AG09309 (cell line): Measurements from ENCODE around the gene RGCC.

Experiments
- DNase-seq: peaks from one replicate; pipeline ENCODE4 v3.0.0-alpha.2; 2010; ENCODE audit warnings: low read depth
- H3K4me3 ChIP-seq: 2 replicates; pipeline ENCODE4 v1.5.1; 2011; ENCODE audit warnings: mild to moderate bottlenecking, low read depth, low read length, moderate library complexity; ENCODE audit not compliant: control insufficient read depth
- TF ChIP-seq, protein P1 (sequence below): IDR thresholded peaks from 2 replicates; pipeline ENCODE4 v1.5.1; 2011; ENCODE audit warnings: mild to moderate bottlenecking, low read depth, low read length, inconsistent platforms; ENCODE audit not compliant: insufficient read depth, control insufficient read depth; ENCODE audit errors: missing control alignments

Gene RGCC

DNA sequence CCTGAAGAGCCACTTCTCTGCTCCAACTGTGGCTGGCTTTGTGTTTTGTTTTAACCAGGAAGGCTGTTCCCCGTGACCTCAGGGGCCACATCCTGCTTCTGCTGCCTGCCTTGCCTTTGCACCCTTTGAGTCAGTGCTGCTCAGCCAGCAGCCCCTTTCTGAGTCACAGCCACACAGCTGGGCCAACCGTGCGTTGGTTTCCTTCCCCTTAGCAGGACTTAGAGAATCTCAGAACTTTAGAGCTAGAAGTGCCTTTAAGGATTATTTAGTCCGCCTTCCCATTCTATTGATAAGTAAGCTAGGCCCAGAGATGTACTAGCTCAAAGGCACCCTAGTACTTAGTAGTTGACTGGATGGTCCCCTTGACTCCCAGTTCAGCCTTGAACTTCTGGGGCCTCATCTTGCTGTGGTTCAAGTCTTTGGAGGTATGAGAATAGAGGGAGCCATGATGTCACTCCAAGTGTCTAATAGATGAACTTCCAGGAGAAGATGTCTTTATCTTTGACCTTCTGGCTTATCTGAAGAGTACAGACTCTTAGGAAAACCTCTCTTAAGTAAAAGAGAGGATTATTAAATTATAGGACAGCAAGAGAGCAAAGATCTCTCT is 8.0 kb downstream of the RGCC start:
- DNase-seq: peak; percentile 37
- H3K4me3 ChIP-seq: no peak overlapping the region
- TF ChIP-seq, protein P1, sequence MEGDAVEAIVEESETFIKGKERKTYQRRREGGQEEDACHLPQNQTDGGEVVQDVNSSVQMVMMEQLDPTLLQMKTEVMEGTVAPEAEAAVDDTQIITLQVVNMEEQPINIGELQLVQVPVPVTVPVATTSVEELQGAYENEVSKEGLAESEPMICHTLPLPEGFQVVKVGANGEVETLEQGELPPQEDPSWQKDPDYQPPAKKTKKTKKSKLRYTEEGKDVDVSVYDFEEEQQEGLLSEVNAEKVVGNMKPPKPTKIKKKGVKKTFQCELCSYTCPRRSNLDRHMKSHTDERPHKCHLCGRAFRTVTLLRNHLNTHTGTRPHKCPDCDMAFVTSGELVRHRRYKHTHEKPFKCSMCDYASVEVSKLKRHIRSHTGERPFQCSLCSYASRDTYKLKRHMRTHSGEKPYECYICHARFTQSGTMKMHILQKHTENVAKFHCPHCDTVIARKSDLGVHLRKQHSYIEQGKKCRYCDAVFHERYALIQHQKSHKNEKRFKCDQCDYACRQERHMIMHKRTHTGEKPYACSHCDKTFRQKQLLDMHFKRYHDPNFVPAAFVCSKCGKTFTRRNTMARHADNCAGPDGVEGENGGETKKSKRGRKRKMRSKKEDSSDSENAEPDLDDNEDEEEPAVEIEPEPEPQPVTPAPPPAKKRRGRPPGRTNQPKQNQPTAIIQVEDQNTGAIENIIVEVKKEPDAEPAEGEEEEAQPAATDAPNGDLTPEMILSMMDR: no peak

DNA sequence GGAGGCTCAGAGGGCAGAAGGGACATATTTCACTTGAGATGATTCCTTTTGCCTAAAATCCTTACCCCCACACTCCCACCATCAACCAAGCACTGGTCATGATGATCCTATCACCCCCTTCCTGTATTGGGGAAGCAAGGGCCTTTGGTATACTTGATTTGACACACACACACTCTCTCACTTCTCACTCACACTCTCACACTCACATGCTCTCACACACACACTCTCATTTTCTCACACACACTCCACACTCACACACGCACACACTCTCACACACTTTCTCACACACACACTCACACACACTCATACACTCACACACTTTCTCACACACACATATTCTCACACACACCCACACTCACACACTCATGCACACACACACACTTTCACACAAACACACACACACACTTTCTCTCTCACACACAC is 8.6 kb downstream of the RGCC start:
- TF ChIP-seq, protein P1: no peak
- no peak for DNase-seq
- H3K4me3 ChIP-seq: no peak overlapping the region

DNA sequence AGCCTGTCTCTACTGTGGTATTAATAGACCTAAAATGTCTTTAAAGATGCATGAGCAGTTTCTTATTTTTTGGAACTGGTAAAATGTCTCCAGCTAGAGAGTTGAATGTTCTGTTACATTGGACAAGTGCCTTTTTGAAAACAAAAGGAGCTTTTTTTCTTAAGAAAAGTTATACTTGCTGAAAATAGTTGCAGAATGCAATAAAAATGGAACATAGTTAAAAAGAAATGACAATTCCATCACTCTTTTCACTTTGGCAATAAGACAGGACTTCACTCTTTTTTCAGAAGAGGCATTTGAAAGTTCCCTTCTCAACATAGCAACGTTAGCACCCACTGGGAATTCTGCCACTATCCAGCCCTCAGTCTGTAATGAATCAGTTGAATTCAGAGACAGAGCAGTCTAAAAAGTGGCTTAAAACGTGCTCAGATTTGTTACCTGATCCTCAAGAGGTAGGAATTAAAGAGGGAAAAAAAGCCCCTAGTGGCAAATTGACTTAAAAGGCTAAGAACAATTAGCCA is 10.1 kb downstream of the RGCC start:
- DNase-seq: no peak
- TF ChIP-seq, protein P1: no peak
- no peak overlapping the region for H3K4me3 ChIP-seq

DNA sequence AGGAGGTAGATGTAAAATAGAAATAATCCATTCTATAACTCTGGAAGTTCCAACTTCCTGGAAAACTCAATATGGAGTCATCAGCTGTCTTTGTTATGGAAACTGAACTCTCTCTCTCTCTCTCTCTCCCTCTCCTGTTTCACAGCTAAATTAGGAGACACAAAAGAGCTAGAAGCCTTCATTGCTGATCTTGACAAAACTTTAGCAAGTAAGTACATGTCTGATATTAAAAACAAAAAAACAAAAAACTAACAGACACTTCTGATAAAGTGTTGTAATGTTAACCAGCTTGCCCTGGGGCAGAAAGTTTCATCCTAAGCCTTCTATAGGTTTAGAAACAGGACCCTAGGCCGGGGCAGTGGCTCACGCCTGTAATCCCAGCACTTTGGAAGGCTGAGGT is 11.3 kb downstream of the RGCC start:
- H3K4me3 ChIP-seq: no peak overlapping the region
- no peak for DNase-seq
- TF ChIP-seq, protein P1: no peak

DNA sequence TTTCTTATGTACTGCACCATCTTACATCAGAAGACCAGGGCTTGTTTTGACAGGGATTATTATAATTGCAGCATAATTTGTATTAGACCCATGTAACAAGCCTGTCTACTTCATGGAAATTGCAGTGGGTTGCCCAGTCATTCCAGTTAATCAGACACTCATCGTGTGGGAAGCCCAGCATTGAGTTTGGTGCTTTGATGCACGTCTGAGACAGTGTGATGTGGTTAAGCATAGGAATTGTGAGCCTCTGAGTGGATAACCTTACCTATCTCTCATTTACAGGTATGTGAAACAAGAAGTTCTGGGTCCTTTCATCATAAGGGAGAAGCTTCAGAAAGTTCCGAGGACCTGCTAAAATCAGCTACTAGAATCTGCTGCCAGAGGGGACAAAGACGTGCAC is 12.8 kb downstream of the RGCC start:
- no peak overlapping the region for H3K4me3 ChIP-seq
- no peak for DNase-seq
- TF ChIP-seq, protein P1: no peak

DNA sequence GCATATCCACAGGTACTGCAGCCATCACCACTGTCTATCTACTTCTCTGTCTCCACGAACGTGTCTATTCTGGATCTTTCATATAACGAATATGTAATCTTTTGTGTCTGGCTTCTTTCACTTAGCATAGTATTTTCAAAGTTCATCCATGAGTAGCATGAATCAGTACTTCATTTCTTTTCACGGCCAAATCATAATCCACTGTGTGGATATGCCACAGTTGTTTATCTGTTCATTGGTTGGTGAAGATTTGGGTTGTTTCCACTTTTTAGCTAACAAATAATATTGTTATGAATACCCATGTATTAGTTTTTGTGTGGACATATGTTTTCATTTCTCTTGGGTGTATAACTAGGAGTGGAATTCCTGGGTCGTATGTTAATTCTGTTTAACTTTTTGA is 14.4 kb downstream of the RGCC start:
- TF ChIP-seq, protein P1: no peak
- no peak for DNase-seq

More for the DNA sequence above, 14.4 kb downstream of the RGCC start:
- H3K4me3 ChIP-seq: no peak overlapping the region
